ENCODE results near the gene PAPSS2. TPM values are rescaled to one million over a fixed set of nuclear protein-coding genes. Genes with fewer than 3 reads are reported as not detected.
"Not testable (repeated sequence)": the region's sequence is repeated elsewhere in the genome, so short reads cannot be mapped to it uniquely, and the experiment has no call there.

Gene PAPSS2
- 10 to 100 TPM; 44.8 to 49.3 (median 44.8) TPM for polyA plus RNA-seq (ENCODE audit: insufficient read length in 3 of 3)

- peak in 1 of 3 donors; percentile 43 for DNase-seq (ENCODE audit: low read depth in 3 of 3, low spot score in 2 of 3)
These were observed at the start of gene PAPSS2 for GRCh38 chr10:87659571-87660483. TSS of gene PAPSS2 (plus strand) at chr10:87659878. CDS start at chr10:87659982, 104 bp downstream.

GRCh38 chr10:87611341-87611740, 48.3 kb upstream of the PAPSS2 start:
- not testable (repeated sequence) for DNase-seq (ENCODE audit: low read depth in 3 of 3, low spot score in 2 of 3)

GRCh38 chr10:87612115-87612514, 47.6 kb upstream of the PAPSS2 start:
- DNase-seq (ENCODE audit: low read depth in 3 of 3, low spot score in 2 of 3): no peak

- DNase-seq (ENCODE audit: low read depth in 3 of 3, low spot score in 2 of 3): no peak
These were observed 45.9 kb upstream of the PAPSS2 start for GRCh38 chr10:87613751-87614150.

GRCh38 chr10:87615856-87616255, 43.8 kb upstream of the PAPSS2 start:
- no peak for DNase-seq (ENCODE audit: low read depth in 3 of 3, low spot score in 2 of 3)

- no peak for DNase-seq (ENCODE audit: low read depth in 3 of 3, low spot score in 2 of 3)
These were observed 42.2 kb upstream of the PAPSS2 start for GRCh38 chr10:87617503-87617902.

GRCh38 chr10:87618566-87619423, 40.9 kb upstream of the PAPSS2 start:
- no peak for DNase-seq (ENCODE audit: low read depth in 3 of 3, low spot score in 2 of 3)

GRCh38 chr10:87619705-87620104, 40.0 kb upstream of the PAPSS2 start:
- no peak for DNase-seq (ENCODE audit: low read depth in 3 of 3, low spot score in 2 of 3)

GRCh38 chr10:87621440-87621839, 38.2 kb upstream of the PAPSS2 start:
- DNase-seq (ENCODE audit: low read depth in 3 of 3, low spot score in 2 of 3): not testable (repeated sequence)

- no peak for DNase-seq (ENCODE audit: low read depth in 3 of 3, low spot score in 2 of 3)
These were observed 37.2 kb upstream of the PAPSS2 start for GRCh38 chr10:87622314-87623004.

- DNase-seq (ENCODE audit: low read depth in 3 of 3, low spot score in 2 of 3): no peak
These were observed 36.5 kb upstream of the PAPSS2 start for GRCh38 chr10:87623191-87623590.

GRCh38 chr10:87625661-87626060, 34.0 kb upstream of the PAPSS2 start:
- no peak for DNase-seq (ENCODE audit: low read depth in 3 of 3, low spot score in 2 of 3)

- no peak for DNase-seq (ENCODE audit: low read depth in 3 of 3, low spot score in 2 of 3)
These were observed 33.2 kb upstream of the PAPSS2 start for GRCh38 chr10:87626422-87626892.

- DNase-seq (ENCODE audit: low read depth in 3 of 3, low spot score in 2 of 3): no peak
These were observed 29.5 kb upstream of the PAPSS2 start for GRCh38 chr10:87630171-87630570.

GRCh38 chr10:87632454-87632853, 27.2 kb upstream of the PAPSS2 start:
- no peak for DNase-seq (ENCODE audit: low read depth in 3 of 3, low spot score in 2 of 3)

GRCh38 chr10:87634311-87634710, 25.4 kb upstream of the PAPSS2 start:
- DNase-seq (ENCODE audit: low read depth in 3 of 3, low spot score in 2 of 3): no peak

- no peak for DNase-seq (ENCODE audit: low read depth in 3 of 3, low spot score in 2 of 3)
These were observed 24.0 kb upstream of the PAPSS2 start for GRCh38 chr10:87635498-87636312.

- no peak for DNase-seq (ENCODE audit: low read depth in 3 of 3, low spot score in 2 of 3)
These were observed 23.3 kb upstream of the PAPSS2 start for GRCh38 chr10:87636313-87636915.

- no peak for DNase-seq (ENCODE audit: low read depth in 3 of 3, low spot score in 2 of 3)
These were observed 20.2 kb upstream of the PAPSS2 start for GRCh38 chr10:87639493-87639892.

All from right renal cortex interstitium (tissue), 3 donors.